HG02623 (cell line): ENCODE data around the gene LCE2A.
"Not testable (repeated sequence)": the region's sequence is repeated elsewhere in the genome, so short reads cannot be mapped to it uniquely, and the experiment has no call there.

Source experiments
- ATAC-seq: cut with Tn5 transposase; IDR thresholded peaks from one replicate; pipeline ENCODE4 v1.9.1; 2021; ENCODE audit warnings: moderate library complexity; ENCODE audit not compliant: unreplicated experiment

The LCE2A gene

GRCh38 chr1:152697701-152698600 is at the start of gene LCE2A:
LCE2A (plus strand) TSS chr1:152698345; CDS start chr1:152698902, 557 bp downstream.
- no peak for ATAC-seq

- no peak for ATAC-seq
These were observed 44.0 kb upstream of the LCE2A start for GRCh38 chr1:152654110-152654509.

- no peak for ATAC-seq
These were observed 41.7 kb upstream of the LCE2A start for GRCh38 chr1:152656459-152656858.

DNA sequence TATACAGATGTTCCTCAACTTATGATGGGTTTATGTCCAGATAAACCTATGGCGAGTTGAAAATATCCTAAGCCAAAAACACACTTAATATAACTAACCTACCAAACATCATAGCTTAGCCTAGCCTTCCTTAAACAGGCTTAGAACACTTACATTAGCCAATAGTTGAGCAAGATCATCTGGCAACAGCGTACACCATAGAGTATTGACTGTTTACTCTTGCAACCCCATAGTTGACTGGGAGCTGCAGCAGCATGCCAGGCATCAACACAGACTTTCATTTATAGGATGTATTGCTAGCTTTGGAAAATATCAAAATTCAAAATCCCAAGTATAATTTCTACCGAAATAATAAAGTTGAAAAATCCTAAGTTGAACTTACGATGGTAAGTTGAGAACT is 40.5 kb upstream of the LCE2A start:
- ATAC-seq: no peak

- no peak for ATAC-seq
These were observed 39.5 kb upstream of the LCE2A start for GRCh38 chr1:152658649-152659048.

GRCh38 chr1:152663098-152663497 is 35.0 kb upstream of the LCE2A start, which contains the start of gene LCE2D:
LCE2D (plus strand) TSS chr1:152663380; CDS start chr1:152664106, 726 bp downstream.
- no peak for ATAC-seq

DNA sequence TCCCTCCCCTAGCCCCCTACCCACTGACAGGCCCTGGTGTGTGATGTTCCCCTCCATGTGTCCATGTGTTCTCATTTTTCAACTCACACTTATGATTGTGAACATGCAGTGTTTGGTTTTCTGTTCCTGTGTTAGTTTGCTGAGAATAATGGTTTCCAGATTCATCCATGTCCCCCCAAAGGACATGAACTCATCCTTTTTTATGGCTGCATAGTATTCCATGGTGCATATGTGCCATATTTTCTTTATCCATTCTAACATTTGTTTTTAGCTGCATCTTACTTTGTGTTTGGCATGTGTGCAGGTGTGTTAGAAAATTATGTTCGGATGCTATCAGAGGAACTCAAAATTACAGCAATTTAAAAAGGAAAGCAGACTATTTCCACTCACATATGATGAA is 32.0 kb upstream of the LCE2A start:
- ATAC-seq: not testable (repeated sequence)

GRCh38 chr1:152667648-152668047 is 30.5 kb upstream of the LCE2A start:
- no peak for ATAC-seq

DNA sequence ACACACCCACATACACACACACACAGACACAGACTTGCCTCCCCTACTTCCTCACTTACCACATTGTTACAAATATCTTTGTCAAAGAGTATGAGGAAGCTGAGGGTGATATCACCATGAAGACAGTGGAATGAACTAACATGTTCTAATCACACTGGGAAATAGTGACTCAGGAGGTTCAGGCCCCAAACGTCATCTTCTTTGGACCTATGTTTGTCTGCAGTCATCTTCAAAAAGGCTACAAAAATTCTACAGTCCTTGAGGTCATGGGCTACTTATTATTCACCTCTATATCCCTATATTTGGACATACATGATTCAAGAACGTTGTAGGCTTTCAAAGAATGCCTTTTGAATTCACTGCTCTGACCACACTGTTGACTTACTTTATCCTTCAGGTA is 25.1 kb upstream of the LCE2A start:
- no peak for ATAC-seq

DNA sequence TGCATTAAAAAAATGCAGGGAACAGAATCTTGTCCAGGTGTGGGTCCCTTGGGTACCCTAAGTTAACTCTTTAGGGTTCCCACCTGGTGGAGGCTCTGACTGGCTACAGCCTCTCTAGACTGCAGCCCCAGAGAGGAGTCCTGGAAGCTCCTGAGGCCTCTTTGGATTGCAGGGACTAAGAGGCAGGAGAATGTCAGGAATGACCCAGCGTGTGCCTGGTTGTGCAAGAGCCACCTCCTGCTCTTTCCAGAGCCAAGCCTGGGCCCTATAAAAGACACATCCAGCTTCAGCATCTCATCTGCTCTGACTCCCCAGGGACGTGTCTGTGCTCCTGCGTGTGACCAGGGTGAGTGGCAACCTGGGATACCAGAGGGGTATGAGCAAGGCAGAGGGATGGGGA is 23.2 kb upstream of the LCE2A start, which contains the start of gene LCE2C:
LCE2C (plus strand) TSS at position 297 of the 400 bp plus-strand sequence. CDS start 737 bp downstream, outside the sequence.
- ATAC-seq: not testable (repeated sequence)

DNA sequence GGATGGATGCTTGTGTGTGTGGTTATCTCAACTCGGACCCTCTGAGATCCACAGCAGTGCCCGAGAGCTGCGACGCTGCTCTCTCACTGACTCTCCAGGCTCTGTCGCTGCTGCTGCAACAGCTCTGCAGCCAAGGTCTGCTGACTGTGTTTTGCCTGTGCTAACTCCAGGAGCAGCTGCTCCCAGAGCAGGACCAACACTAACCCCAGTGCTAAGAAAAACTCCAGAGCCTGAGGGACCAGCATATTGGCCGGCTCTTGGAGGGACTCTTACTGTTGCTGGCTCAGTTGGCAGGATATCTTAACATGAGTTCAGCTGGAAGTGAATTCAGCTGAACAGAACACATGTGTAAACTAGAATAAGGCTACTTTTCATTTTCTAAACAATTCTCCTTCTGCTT is 18.7 kb upstream of the LCE2A start:
- no peak for ATAC-seq

DNA sequence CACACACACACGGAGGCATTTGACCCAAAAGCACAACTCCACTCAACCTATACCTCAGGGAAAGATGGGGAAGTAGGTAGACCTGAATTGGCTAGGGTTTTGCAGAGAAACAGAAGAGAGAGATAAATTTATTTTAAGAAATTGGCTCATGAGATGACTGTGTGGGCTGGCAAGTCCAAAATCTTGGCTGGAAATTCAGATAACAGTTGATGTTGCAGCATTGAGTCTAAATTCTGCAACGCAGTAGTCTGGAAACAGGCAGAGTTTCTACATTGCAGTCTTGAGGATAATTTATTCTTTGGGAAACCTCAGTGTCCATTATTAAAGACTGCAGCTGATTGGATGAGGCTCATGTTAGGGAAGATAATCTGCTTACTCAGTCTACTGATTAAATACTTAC is 16.5 kb upstream of the LCE2A start:
- no peak for ATAC-seq

GRCh38 chr1:152683846-152684245 is 14.3 kb upstream of the LCE2A start:
- no peak for ATAC-seq

- not testable (repeated sequence) for ATAC-seq
These were observed 12.3 kb upstream of the LCE2A start, which contains the start of gene LCE2B for GRCh38 chr1:152685823-152686222. LCE2B (plus strand) TSS chr1:152686123; CDS start chr1:152686844, 721 bp downstream.

- ATAC-seq: no peak
These were observed 1.6 kb downstream of the LCE2A start for GRCh38 chr1:152699746-152700145.

DNA sequence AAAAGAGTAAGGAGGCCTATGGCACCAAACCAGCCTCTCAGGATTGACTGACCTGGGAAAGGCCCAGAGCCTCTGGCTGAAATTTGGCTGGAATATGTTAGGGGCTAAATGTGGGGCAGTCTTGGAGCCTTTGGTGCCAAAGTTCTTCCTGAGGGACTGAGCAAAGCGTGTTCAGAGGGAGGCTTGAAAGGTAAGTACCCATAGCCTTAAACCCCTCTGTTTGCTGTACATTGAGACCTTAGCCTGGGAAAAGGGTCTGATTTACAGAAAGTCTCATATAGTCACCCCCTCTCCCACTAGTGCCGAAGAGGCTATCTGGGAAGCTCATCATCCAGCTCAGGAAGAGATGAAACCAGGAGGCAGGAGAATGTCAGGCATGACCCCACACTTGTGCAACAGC is 9.7 kb downstream of the LCE2A start, which contains the start of gene LCE4A:
LCE4A (plus strand) TSS at position 301 of the 400 bp plus-strand sequence. CDS start 916 bp downstream, outside the sequence.
- no peak for ATAC-seq

DNA sequence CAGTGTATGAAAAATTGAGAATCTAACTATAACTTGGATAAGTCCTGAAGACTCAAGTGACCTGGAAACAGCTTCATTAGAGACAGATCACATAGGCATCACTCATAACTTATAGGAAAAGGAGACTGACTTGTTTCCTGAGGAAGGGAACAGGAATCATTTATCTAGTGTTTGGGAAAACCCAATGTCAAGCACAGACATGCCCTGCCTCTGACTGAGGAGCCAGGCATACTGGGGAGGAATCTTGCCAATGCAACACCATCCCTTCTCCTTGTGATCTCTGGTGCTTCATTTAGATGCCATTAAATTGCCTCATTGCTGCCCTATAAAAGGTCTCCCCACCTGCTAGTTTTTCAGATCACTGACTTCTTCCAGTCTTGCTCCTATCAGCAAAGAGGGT is 20.1 kb downstream of the LCE2A start:
- no peak for ATAC-seq

DNA sequence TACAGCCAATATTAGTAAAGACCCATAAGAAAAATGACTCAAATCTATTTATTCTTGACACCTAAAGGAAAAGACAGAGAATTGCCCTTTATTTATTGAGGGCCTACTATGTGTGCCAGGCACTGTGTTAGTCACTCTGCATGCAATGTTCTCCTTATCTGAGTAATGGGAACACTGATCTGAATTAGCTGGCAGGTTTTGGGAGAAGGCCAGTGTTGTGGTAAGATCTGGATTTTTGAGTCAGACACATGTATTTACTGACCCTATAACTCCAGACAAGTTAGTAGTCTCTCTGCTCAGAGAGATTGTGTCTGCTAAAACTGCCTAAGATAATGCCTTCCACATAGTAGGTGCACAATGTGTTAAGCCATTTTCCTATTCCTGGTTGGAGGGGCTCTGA is 27.1 kb downstream of the LCE2A start:
- ATAC-seq: no peak

DNA sequence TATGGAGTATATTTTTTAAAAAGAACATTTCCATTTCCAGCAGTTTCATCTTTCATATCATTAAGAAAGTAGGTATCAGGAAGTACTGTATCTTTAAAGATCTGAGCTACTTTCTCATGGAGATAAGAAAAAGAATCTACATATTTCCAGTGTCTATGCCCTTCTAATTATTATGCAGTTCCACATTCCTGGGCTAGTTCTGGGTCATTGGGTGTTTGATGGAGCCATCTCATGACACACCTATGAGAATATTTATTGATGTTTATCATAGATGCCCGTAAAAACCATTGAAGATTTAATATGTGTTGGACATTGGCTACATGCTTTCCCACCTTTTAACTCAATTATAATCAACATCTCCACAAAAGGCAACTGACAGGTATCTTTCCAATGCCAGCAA is 30.8 kb downstream of the LCE2A start:
- no peak for ATAC-seq

GRCh38 chr1:152735648-152736047 is 37.5 kb downstream of the LCE2A start:
- no peak for ATAC-seq

DNA sequence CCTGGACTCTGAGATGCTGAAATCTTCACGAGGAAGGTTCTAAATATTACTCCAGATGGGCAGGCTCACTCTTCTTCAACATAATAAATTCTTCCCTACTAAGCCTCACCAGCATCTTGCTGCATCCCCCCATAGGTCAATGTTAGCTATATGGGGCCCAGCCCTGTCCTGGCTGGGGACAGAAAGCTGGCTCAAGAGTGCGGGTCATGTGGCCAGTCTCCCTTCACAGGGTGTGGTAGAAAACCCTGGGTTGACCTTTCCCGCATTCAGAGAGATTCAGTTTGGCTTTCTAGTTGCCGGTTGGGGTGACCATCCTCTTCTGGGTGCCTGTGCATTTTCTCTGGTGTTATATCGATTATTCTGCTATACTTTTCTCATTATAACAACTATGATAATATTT is 39.9 kb downstream of the LCE2A start:
- no peak for ATAC-seq

GRCh38 chr1:152739841-152740240 is 41.7 kb downstream of the LCE2A start:
- no peak for ATAC-seq
